Transverse colon (tissue), 4 donors: ENCODE results near the gene GGA1.

Experiments
- POLR2A ChIP-seq: fragments of 450-650 bp; IDR thresholded peaks from one replicate; pipeline ENCODE4 v1.6.1; 2016; ENCODE audit warnings: antibody characterized with exemption, mild to moderate bottlenecking, moderate library complexity
- POLR2AphosphoS5 ChIP-seq, 3 donors: sonication (generic); formaldehyde crosslinking; IDR thresholded peaks; one replicate each; pipeline ENCODE4 v1.6.1; 2016; ENCODE audit warnings: antibody characterized with exemption in 3 of 3
- TF ChIP-seq, protein P1 (sequence below), 5 experiments: fragments of 200-600 bp in 3 of 5; fragments of 450-650 bp in 2 of 5; sonication (generic) in 3 of 5; IDR thresholded peaks; 1 replicate in 2 of 5; 2 replicates in 3 of 5; pipeline ENCODE4 v1.5.1; 2016 to 2017; ENCODE audit warnings: antibody characterized with exemption in 5 of 5, inconsistent platforms in 3 of 5, mild to moderate bottlenecking in 2 of 5, moderate library complexity in 1 of 5

DNA sequence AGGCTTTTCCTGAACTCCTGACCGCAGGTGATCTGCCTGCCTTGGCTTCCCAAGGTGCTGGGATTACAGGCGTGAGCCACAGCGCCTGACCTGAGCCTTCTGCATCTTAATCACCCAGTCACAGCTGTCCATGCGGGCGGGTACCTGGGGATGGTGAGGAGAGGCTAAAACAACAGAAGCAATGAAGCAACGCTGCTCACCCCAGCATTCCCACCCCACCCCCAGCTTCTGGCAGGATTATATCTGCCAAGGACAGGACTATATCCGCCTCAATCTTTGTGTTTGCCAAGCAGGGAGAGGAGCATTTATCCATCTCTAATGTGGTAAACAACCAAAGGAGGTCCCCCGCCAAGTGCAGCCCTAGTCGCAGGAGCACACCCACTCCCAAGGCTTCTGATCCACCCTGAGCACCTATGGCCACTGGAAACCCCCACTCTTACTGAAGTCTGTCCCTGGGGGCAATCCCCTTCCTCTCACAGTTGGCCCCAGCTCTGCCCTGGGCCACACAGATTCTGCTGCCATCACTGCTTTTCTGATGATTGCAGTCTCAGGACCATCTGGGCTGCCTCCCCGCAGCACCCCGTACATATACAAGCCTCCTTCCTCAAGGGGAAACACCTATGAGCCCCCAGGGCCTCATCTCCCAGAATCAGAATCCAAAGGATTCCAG is 20.0 kb upstream of the GGA1 start:
- TF ChIP-seq, protein P1, sequence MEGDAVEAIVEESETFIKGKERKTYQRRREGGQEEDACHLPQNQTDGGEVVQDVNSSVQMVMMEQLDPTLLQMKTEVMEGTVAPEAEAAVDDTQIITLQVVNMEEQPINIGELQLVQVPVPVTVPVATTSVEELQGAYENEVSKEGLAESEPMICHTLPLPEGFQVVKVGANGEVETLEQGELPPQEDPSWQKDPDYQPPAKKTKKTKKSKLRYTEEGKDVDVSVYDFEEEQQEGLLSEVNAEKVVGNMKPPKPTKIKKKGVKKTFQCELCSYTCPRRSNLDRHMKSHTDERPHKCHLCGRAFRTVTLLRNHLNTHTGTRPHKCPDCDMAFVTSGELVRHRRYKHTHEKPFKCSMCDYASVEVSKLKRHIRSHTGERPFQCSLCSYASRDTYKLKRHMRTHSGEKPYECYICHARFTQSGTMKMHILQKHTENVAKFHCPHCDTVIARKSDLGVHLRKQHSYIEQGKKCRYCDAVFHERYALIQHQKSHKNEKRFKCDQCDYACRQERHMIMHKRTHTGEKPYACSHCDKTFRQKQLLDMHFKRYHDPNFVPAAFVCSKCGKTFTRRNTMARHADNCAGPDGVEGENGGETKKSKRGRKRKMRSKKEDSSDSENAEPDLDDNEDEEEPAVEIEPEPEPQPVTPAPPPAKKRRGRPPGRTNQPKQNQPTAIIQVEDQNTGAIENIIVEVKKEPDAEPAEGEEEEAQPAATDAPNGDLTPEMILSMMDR (IDR thresholded peaks at IDR 0.05) = no peak
- TF ChIP-seq POLR2AphosphoS5 (IDR thresholded peaks at IDR 0.05) = no peak
- TF ChIP-seq POLR2A = no peak
